Neural cell (in vitro differentiated cells): ENCODE results near the gene GTF2H1. TPM values are rescaled to one million over a fixed set of nuclear protein-coding genes. Genes with fewer than 3 reads are reported as not detected.
"Not testable (repeated sequence)": the region's sequence is repeated elsewhere in the genome, so short reads cannot be mapped to it uniquely, and the experiment has no call there.

Source experiments
- H2AFZ ChIP-seq: fragments of 200-600, 300-800 bp; sonication (generic), shearing (Covaris generic); 2 replicates; pipeline ENCODE4 v1.6.0; 2014; ENCODE audit warnings: low read depth, mild to moderate bottlenecking, antibody characterized with exemption, low read length, moderate library complexity
- H3F3A ChIP-seq: fragments of 200-600 bp; shearing (Covaris generic); 2 replicates; pipeline ENCODE4 v1.6.1; 2016; ENCODE audit warnings: mild to moderate bottlenecking, moderate library complexity, mixed read lengths, antibody characterized with exemption, low read length; ENCODE audit not compliant: insufficient read depth, poor library complexity, severe bottlenecking
- H3K27ac ChIP-seq: fragments of 200-600, 300-800 bp; sonication (generic), shearing (Covaris generic); 2 replicates; pipeline ENCODE4 v1.5.1; 2014; ENCODE audit warnings: mild to moderate bottlenecking, low read length, moderate library complexity
- H3K27me3 ChIP-seq: fragments of 300-800, 200-600 bp; sonication (generic), shearing (Covaris generic); 2 replicates; pipeline ENCODE4 v1.6.0; 2014; ENCODE audit warnings: mild to moderate bottlenecking, low read depth, low read length, moderate library complexity; ENCODE audit not compliant: insufficient read depth
- H3K36me3 ChIP-seq: fragments of 300-800, 200-600 bp; sonication (generic), shearing (Covaris generic); 2 replicates; pipeline ENCODE4 v1.5.1; 2014; ENCODE audit warnings: mild to moderate bottlenecking, antibody characterized with exemption, low read length, moderate library complexity; ENCODE audit not compliant: insufficient read depth
- H3K4me2 ChIP-seq: fragments of 300-800, 200-600 bp; sonication (generic), shearing (Covaris generic); 2 replicates; pipeline ENCODE4 v1.6.0; 2014; ENCODE audit warnings: mild to moderate bottlenecking, low read length
- H3K4me3 ChIP-seq: fragments of 300-800, 200-600 bp; sonication (generic), shearing (Covaris generic); 2 replicates; pipeline ENCODE4 v1.5.1; 2014; ENCODE audit warnings: mild to moderate bottlenecking, low read length, moderate library complexity
- H3K79me2 ChIP-seq: fragments of 200-600 bp; shearing (Covaris generic); replicated peaks from 2 replicates; pipeline ENCODE4 v1.6.0; 2014; ENCODE audit warnings: mild to moderate bottlenecking, low read length, moderate library complexity; ENCODE audit not compliant: insufficient read depth
- H3K9ac ChIP-seq: fragments of 300-800, 200-600 bp; sonication (generic), shearing (Covaris generic); 2 replicates; pipeline ENCODE4 v1.6.1; 2016; ENCODE audit warnings: mild to moderate bottlenecking, low read length, mixed read lengths
- H3K9me2 ChIP-seq: fragments of 200-600 bp; shearing (Covaris generic); 2 replicates; pipeline ENCODE4 v1.6.1; 2016; ENCODE audit warnings: mild to moderate bottlenecking, low read length, mixed read lengths; ENCODE audit not compliant: insufficient read depth
- H3K9me3 ChIP-seq: fragments of 200-600, 300-800 bp; sonication (generic), shearing (Covaris generic); 2 replicates; pipeline ENCODE4 v1.6.1; 2016; ENCODE audit warnings: mild to moderate bottlenecking, mixed run types, low read length, moderate library complexity, mixed read lengths
- H4K20me1 ChIP-seq: fragments of 200-600 bp; shearing (Covaris generic); 2 replicates; pipeline ENCODE4 v1.6.1; 2016; ENCODE audit warnings: mild to moderate bottlenecking, mixed run types; ENCODE audit not compliant: insufficient read depth
- EP300 ChIP-seq: fragments of 450-650 bp; conservative IDR thresholded peaks from 2 replicates; pipeline ENCODE4 v1.6.1; 2014; ENCODE audit warnings: antibody characterized with exemption, mild to moderate bottlenecking, moderate library complexity; ENCODE audit not compliant: poor library complexity, severe bottlenecking
- EZH2 ChIP-seq: fragments of 200-600, 300-800 bp; shearing (Covaris generic), sonication (generic); IDR thresholded peaks from 2 replicates; pipeline ENCODE4 v1.6.1; 2014; ENCODE audit warnings: antibody characterized with exemption, low read length, borderline replicate concordance, mild to moderate bottlenecking; ENCODE audit not compliant: insufficient read depth, poor library complexity, severe bottlenecking
- MXI1 ChIP-seq: fragments of 450-650 bp; conservative IDR thresholded peaks from 2 replicates; pipeline ENCODE4 v1.6.1; 2014; ENCODE audit warnings: antibody characterized with exemption, mild to moderate bottlenecking; ENCODE audit not compliant: poor library complexity, severe bottlenecking
- POLR2AphosphoS5 ChIP-seq: IDR thresholded peaks from 2 replicates; pipeline ENCODE4 v1.6.1; 2012
- RAD21 ChIP-seq: fragments of 450-650 bp; conservative IDR thresholded peaks from 2 replicates; pipeline ENCODE4 v1.6.1; 2014; ENCODE audit warnings: antibody characterized with exemption, mild to moderate bottlenecking, moderate library complexity
- REST ChIP-seq: IDR thresholded peaks from 2 replicates; pipeline ENCODE4 v1.6.1; 2012; ENCODE audit warnings: borderline replicate concordance
- SMC3 ChIP-seq: fragments of 450-650 bp; conservative IDR thresholded peaks from 2 replicates; pipeline ENCODE4 v1.6.1; 2014; ENCODE audit warnings: antibody characterized with exemption, mild to moderate bottlenecking, moderate library complexity; ENCODE audit not compliant: poor library complexity
- TAF1 ChIP-seq: IDR thresholded peaks from 2 replicates; pipeline ENCODE4 v1.6.1; 2012; ENCODE audit warnings: low read depth
- polyA plus RNA-seq: library from polyadenylated mRNA; depleted of rRNA; stranded (reverse); fragments of >200 nt; gene quantifications from 2 replicates; pipeline ENCODE4 v1.2.3, GENCODE V29; 2014
- TF ChIP-seq, protein P1 (sequence below): fragments of 450-650 bp; IDR thresholded peaks from 2 replicates; pipeline ENCODE4 v1.5.1; 2014; ENCODE audit warnings: antibody characterized with exemption, mild to moderate bottlenecking, moderate library complexity; ENCODE audit not compliant: poor library complexity, severe bottlenecking

Gene GTF2H1
- polyA plus RNA-seq, 1 donor from 2014 or later = 109 TPM

DNA sequence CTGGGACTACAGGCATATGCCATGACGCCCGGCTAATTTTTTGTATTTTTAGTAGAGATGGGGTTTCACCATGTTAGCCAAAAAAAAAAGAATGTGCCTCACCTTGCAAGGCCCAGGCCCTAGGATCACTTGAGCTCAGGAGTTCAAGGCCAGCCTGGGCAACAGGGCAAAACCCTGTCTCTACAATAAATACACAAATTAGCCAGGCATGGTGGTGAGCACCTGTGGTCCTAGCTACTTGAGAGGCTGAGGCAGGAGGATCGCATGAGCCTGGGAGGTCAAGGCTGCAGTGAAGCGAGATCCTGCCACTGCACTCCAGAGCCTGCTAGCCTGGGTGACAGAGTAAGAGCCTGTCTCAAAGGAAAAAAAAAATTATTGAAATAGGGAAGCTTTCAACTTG, 81.7 kb downstream of the GTF2H1 start:
- Histone ChIP-seq H3K9me3 (no peaks in the 10 kb centered on the region), H3K9ac (no peak overlapping the region), H2AFZ (no peak overlapping the region), H3K27ac (no peak overlapping the region), H3K4me3 (no peak overlapping the region), H3F3A (no peaks in the 10 kb centered on the region), H3K27me3 (no peaks in the 10 kb centered on the region), H3K9me2 (no peaks in the 10 kb centered on the region), H4K20me1 (no peaks in the 10 kb centered on the region), H3K36me3 (no peaks in the 10 kb centered on the region), H3K79me2 (no peaks in the 10 kb centered on the region), H3K4me2 (no peak overlapping the region)
- TF ChIP-seq TAF1 (no peak), RAD21 (no peak), REST (no peak), EP300 (no peak), SMC3 (no peak), MXI1 (no peak), POLR2AphosphoS5 (no peak), EZH2 (no peak)
- TF ChIP-seq, protein P1, sequence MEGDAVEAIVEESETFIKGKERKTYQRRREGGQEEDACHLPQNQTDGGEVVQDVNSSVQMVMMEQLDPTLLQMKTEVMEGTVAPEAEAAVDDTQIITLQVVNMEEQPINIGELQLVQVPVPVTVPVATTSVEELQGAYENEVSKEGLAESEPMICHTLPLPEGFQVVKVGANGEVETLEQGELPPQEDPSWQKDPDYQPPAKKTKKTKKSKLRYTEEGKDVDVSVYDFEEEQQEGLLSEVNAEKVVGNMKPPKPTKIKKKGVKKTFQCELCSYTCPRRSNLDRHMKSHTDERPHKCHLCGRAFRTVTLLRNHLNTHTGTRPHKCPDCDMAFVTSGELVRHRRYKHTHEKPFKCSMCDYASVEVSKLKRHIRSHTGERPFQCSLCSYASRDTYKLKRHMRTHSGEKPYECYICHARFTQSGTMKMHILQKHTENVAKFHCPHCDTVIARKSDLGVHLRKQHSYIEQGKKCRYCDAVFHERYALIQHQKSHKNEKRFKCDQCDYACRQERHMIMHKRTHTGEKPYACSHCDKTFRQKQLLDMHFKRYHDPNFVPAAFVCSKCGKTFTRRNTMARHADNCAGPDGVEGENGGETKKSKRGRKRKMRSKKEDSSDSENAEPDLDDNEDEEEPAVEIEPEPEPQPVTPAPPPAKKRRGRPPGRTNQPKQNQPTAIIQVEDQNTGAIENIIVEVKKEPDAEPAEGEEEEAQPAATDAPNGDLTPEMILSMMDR = no peak

DNA sequence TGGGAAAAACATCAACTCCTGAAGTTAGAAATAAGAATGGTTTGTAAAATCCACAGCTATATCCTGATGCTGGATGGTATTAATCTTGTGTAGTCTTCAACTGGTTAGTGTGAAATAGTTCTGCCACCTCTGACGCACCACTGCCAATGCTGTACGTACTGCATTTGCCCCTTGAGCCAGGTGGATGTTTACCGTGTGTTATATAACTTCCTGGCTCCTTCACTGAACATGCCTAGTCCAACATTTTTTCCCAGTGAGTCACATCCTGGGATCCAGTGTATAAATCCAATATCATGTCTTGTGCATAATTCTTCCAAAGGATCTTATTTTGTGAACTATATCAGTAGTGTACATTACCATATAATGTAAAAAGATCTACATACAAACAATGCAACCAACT, 85.0 kb downstream of the GTF2H1 start:
- not testable (repeated sequence) for H2AFZ ChIP-seq, H3K4me2 ChIP-seq, H3K9me3 ChIP-seq, H4K20me1 ChIP-seq, H3K27ac ChIP-seq, H3K27me3 ChIP-seq, H3K79me2 ChIP-seq, H3K4me3 ChIP-seq, H3K9ac ChIP-seq, H3K9me2 ChIP-seq, H3F3A ChIP-seq, H3K36me3 ChIP-seq

DNA sequence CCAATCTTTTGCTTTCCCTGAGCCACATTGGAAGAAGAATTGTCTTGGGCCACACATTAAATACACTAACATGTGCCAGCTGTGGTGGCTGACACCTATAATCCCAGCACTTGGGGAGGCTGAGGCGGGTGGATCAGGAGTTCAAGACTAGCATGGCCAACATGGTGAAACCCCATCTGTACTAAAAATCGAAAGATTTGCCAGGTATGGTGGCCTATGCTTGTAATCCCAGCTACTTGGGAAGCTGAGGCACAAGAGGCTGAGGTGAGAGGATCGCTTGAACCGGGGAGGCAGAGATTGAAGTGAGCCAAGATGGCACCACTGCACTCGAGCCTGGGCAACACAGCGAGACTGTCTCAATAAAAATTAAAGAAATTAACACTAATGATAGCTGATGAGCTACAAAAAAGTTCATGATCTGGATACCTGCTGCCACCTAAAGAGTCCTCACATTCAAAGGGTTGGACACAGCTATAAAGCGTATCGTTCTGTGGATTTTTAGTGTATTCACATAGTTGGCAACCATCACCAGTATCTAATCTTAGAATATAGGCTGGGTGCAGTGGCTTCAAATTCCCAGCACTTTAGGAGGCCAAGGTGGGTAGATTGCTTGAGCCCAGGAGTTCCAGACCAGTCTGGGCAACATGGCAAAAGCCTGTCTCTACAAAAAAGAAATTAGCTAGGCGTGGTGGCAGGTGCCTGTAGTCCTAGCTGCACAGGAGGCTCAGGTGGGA, 86.4 kb downstream of the GTF2H1 start:
- TF ChIP-seq SMC3 (no peak), TAF1 (no peak), EZH2 (no peak), POLR2AphosphoS5 (no peak), MXI1 (no peak), REST (no peak), RAD21 (no peak)
- TF ChIP-seq, protein P1 = no peak
- H3K9ac ChIP-seq = no peak overlapping the region
- H4K20me1 ChIP-seq = no peaks in the 10 kb centered on the region
- H3K36me3 ChIP-seq = no peaks in the 10 kb centered on the region
- no peaks in the 10 kb centered on the region for H3K79me2 ChIP-seq
- H3K4me2 ChIP-seq = no peak overlapping the region
- H3K27ac ChIP-seq = no peak overlapping the region
- no peaks in the 10 kb centered on the region for H3F3A ChIP-seq
- H3K27me3 ChIP-seq = no peaks in the 10 kb centered on the region
- H3K4me3 ChIP-seq = no peak overlapping the region
- no peaks in the 10 kb centered on the region for H3K9me3 ChIP-seq
- H3K9me2 ChIP-seq = no peaks in the 10 kb centered on the region
- no peak overlapping the region for H2AFZ ChIP-seq
